IPS-15b (cell line): Measurements from ENCODE around the gene NMNAT3.

Source experiments
- H3K27me3 ChIP-seq: one replicate; pipeline ENCODE4 v1.6.1; 2013; ENCODE audit warnings: low read length; ENCODE audit not compliant: control insufficient read depth, insufficient read depth
- H3K36me3 ChIP-seq: one replicate; pipeline ENCODE4 v1.6.1; 2013; ENCODE audit warnings: low read length; ENCODE audit not compliant: control insufficient read depth, insufficient read depth
- H3K4me1 ChIP-seq: one replicate; pipeline ENCODE4 v1.6.1; 2013; ENCODE audit warnings: mild to moderate bottlenecking, low read length; ENCODE audit not compliant: control insufficient read depth, insufficient read depth
- H3K4me3 ChIP-seq: one replicate; pipeline ENCODE4 v1.5.1; 2013; ENCODE audit warnings: low read depth, low read length
- H3K9ac ChIP-seq: one replicate; pipeline ENCODE4 v1.6.1; 2013; ENCODE audit warnings: low read depth, mild to moderate bottlenecking, low read length
- H3K9me3 ChIP-seq: one replicate; pipeline ENCODE4 v1.6.1; 2013; ENCODE audit warnings: mild to moderate bottlenecking, low read length; ENCODE audit not compliant: control insufficient read depth, insufficient read depth

The NMNAT3 gene

DNA sequence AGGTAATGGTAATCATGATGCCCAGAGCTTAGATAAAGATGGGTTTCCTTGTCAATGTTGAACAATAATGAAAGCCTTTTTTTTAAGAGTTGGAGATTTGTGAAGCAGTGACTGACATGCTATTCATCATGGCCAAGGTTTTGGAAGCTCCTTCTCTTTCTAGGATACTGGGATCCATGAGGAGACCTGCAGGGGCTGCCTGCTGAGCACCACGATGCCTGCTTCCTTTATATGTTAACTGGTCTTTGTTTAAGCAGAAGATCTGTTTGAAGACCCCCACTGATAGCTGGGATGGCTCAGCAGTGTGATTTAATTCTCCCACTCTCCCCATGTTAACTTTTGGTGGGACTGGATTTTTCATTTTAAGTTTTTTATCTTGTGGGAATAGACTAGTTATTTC lies 154.1 kb downstream of the NMNAT3 start:
- no peak overlapping the region for H3K4me3 ChIP-seq
- no peaks in the 10 kb centered on the region for H3K36me3 ChIP-seq
- H3K9me3 ChIP-seq, result no peaks in the 10 kb centered on the region
- peaks cover 6% of the 10 kb centered on the region for H3K4me1 ChIP-seq
- peaks cover 7% of the 10 kb centered on the region for H3K27me3 ChIP-seq
- H3K9ac ChIP-seq, result no peak overlapping the region

GRCh38 chr3:139523166-139523565 lies 154.6 kb downstream of the NMNAT3 start:
- no peak overlapping the region for H3K4me3 ChIP-seq
- H3K4me1 ChIP-seq, result peaks cover 6% of the 10 kb centered on the region
- H3K27me3 ChIP-seq, result peaks cover 7% of the 10 kb centered on the region

DNA sequence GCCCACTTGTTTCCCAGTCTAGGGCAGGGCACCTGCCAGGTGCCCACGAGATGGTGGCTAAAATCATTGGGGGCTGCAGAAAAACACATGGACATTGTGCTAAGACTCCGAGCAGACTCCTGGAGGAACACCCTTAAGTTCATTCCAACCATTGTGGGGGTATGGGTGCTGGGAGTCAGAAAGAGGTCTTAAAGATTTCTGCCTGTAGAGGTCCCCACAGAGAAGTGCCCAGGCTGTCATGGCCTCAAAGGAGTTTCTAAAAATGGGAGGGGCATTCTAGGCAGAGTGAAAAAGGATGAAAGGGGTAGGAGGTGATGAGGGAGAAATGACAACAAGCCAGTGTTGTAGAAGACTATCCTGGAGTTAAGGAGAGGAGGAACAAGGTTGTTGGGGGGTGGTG lies 155.4 kb downstream of the NMNAT3 start:
- Histone ChIP-seq H3K4me1 (peaks cover 6% of the 10 kb centered on the region), H3K9ac (no peak overlapping the region), H3K4me3 (no peak overlapping the region), H3K36me3 (no peaks in the 10 kb centered on the region), H3K27me3 (peaks cover 7% of the 10 kb centered on the region), H3K9me3 (no peaks in the 10 kb centered on the region)

More at GRCh38 chr3:139523166-139523565, 154.6 kb downstream of the NMNAT3 start:
- H3K9me3 ChIP-seq, result no peaks in the 10 kb centered on the region
- H3K36me3 ChIP-seq, result no peaks in the 10 kb centered on the region
- no peak overlapping the region for H3K9ac ChIP-seq

- H3K9ac ChIP-seq, result no peak overlapping the region
- H3K4me3 ChIP-seq, result no peak overlapping the region
- H3K4me1 ChIP-seq, result peaks cover 6% of the 10 kb centered on the region
- peaks cover 7% of the 10 kb centered on the region for H3K27me3 ChIP-seq
- H3K9me3 ChIP-seq, result no peaks in the 10 kb centered on the region
- H3K36me3 ChIP-seq, result no peaks in the 10 kb centered on the region
Observed at GRCh38 chr3:139521816-139522215, 156.0 kb downstream of the NMNAT3 start.

GRCh38 chr3:139521144-139521543 lies 156.6 kb downstream of the NMNAT3 start:
- Histone ChIP-seq H3K9ac (no peak overlapping the region), H3K9me3 (no peaks in the 10 kb centered on the region), H3K36me3 (no peaks in the 10 kb centered on the region), H3K4me3 (no peak overlapping the region), H3K4me1 (peaks cover 6% of the 10 kb centered on the region), H3K27me3 (peaks cover 7% of the 10 kb centered on the region)

DNA sequence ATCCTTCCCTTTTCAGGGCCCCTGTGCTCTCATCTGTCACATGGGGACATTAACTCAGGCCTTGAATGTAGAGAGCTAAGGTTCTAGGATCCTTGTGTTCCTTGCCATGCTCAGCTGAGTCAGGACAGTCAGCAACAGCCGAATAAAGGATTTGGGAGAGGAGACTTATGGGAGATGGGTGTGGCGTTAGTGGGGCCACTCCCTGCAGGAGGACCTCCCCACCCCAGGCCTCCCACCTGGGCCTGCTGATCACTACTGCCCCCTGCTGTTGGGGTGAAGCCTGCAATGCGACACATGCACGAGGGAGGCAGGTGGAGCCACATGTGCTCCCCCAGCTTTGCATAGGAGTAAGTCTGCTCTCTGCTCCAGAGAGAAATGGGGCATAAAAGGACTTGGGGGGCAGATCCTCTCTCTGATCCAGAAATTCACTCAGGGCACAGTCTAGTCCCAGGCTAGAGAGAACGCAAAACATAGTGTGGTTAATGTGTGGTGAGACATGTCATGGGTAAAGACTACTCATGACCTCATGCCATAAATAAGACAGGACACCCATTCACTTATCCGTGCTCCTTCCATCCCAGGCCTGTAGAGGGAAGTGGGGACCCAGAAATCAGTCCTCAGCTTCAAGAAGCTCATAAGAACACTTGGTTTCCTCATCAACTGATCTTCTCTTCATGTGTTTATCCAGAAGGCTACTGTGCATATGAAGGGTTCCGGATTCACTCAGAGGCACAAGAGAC lies 157.6 kb downstream of the NMNAT3 start:
- H3K36me3 ChIP-seq, result no peaks in the 10 kb centered on the region
- H3K4me3 ChIP-seq, result no peak overlapping the region
- no peaks in the 10 kb centered on the region for H3K9me3 ChIP-seq
- peaks cover 5% of the 10 kb centered on the region for H3K27me3 ChIP-seq
- H3K4me1 ChIP-seq, result peaks cover 6% of the 10 kb centered on the region
- no peak overlapping the region for H3K9ac ChIP-seq

- no peaks in the 10 kb centered on the region for H3K27me3 ChIP-seq
Observed at GRCh38 chr3:139518926-139519842, 158.6 kb downstream of the NMNAT3 start.

DNA sequence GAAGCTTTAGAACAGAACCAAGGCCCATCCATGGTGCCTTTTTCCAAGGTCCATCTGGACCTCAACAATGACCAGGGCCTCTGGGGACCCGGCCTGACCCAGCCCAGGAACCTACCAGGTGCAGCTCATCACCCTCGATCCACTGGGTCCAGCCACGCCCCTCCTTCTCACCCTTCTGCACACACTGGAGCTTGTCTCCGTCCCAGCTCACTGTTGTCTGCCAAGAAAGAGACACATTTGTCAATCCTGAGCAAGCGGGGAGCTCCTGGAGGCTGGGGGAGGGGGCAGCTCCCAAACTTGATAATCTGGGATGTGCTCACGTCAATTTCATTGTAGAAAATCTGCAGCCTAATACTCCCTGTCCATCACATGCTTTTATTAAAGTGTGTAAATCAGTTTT lies 159.5 kb downstream of the NMNAT3 start:
- no peak overlapping the region for H3K4me3 ChIP-seq
- no peaks in the 10 kb centered on the region for H3K36me3 ChIP-seq
- H3K9ac ChIP-seq, result no peak overlapping the region

More at GRCh38 chr3:139518926-139519842, 158.6 kb downstream of the NMNAT3 start:
- H3K9ac ChIP-seq, result no peak overlapping the region
- peaks cover 3% of the 10 kb centered on the region for H3K4me1 ChIP-seq
- no peaks in the 10 kb centered on the region for H3K36me3 ChIP-seq
- no peak overlapping the region for H3K4me3 ChIP-seq
- no peaks in the 10 kb centered on the region for H3K9me3 ChIP-seq

GRCh38 chr3:139517321-139518065 lies 160.3 kb downstream of the NMNAT3 start:
- H3K36me3 ChIP-seq, result no peaks in the 10 kb centered on the region
- H3K4me1 ChIP-seq, result no peaks in the 10 kb centered on the region
- no peak overlapping the region for H3K4me3 ChIP-seq
- H3K9ac ChIP-seq, result no peak overlapping the region
- no peaks in the 10 kb centered on the region for H3K9me3 ChIP-seq
- peaks cover under 1% of the 10 kb centered on the region for H3K27me3 ChIP-seq

More for the DNA sequence above, 159.5 kb downstream of the NMNAT3 start:
- Histone ChIP-seq H3K27me3 (no peaks in the 10 kb centered on the region), H3K9me3 (no peaks in the 10 kb centered on the region), H3K4me1 (no peaks in the 10 kb centered on the region)

DNA sequence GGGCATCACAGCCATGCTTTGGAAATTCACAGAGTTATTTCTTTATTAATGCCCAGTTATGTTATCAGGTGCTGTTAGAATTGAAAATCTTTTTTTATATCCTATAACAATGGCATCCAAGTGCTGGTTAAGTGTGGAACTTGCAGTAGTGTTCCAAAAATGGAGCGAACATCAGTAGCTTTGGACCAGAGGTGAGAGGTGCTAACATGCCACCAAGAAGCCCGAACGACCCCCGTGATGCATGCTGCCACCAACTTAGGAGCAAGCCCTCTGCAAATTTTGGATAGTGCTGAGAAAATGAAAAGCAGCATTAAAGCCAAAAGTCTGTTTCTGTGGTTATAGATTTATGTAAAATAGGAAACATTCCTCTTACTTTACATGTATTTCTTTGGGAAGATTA lies 163.0 kb downstream of the NMNAT3 start:
- Histone ChIP-seq H3K9ac (no peak overlapping the region), H3K9me3 (no peaks in the 10 kb centered on the region), H3K36me3 (no peaks in the 10 kb centered on the region), H3K27me3 (peaks cover 3% of the 10 kb centered on the region), H3K4me1 (no peaks in the 10 kb centered on the region), H3K4me3 (no peak overlapping the region)
